Activated T-cell treated with anti-CD3 and anti-CD28 coated beads for 24 hours (primary cell): ENCODE results near the gene GPX6.
"Not testable (repeated sequence)": the region's sequence is repeated elsewhere in the genome, so short reads cannot be mapped to it uniquely, and the experiment has no call there.

Experiments
- DNase-seq: peaks from one replicate; pipeline ENCODE4 v3.0.0-alpha.2; 2020; ENCODE audit warnings: low read depth

GPX6 gene

GRCh38 chr6:28525496-28526039, 10.0 kb upstream of the GPX6 start, which contains the start of gene GPX5:
Gene GPX5, plus strand, starts transcription at chr6:28525881. Its CDS starts 133 bp downstream, at chr6:28526014.
- no peak for DNase-seq

- DNase-seq, result no peak
These were observed 7.6 kb upstream of the GPX6 start for GRCh38 chr6:28523241-28523622.

DNA sequence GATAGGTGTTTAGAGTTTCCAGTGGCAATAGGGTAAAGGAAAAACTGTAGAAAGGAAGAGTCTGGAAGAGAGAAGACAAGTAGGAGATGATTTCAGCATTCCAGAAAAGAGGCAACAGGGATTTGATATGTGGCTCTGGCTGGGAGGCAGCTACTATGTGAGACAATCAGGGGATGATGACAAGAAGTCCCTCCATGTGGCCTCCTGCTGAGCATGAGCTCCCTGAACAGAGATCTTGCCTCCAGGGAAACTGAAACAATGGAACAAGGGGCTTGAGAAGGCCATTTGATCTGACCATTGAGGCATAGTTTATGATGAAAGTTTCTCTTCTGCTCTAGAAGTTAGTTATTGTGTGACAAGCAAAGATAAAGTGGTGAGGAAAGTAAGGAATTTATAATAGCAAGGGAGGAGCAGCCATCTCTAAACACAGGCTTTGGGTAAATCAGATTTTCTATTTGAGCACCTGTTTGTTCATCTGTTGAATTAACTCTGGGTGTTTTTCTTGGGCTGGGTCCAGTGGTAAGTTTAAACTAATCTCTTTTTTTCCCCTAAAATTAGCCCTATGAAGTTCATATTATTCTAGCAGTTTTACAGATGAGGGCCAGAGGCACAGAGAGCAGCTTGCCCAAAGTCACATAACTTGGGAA, 7.1 kb upstream of the GPX6 start:
- DNase-seq, result no peak

- DNase-seq, result no peak
These were observed 2.4 kb upstream of the GPX6 start for GRCh38 chr6:28517964-28518363.

DNA sequence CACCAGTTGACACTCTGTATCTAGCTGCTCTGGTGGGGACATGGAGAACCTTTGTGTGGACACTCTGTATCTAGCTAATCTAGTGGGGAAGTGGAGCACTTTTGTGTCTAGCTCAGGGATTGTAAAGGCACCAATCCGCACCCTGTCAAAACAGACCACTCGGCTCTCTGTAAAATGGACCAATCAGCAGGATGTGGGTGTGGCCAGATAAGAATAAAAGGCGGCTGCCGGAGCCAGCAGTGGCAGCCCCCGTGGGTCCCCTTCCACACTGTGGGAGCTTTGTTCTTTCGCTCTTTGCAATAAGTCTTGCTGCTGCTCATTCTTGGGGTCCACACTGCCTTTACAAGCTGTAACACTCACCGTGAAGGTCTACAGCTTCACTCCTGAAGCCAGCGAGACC, 3.2 kb downstream of the GPX6 start:
- not testable (repeated sequence) for DNase-seq

DNA sequence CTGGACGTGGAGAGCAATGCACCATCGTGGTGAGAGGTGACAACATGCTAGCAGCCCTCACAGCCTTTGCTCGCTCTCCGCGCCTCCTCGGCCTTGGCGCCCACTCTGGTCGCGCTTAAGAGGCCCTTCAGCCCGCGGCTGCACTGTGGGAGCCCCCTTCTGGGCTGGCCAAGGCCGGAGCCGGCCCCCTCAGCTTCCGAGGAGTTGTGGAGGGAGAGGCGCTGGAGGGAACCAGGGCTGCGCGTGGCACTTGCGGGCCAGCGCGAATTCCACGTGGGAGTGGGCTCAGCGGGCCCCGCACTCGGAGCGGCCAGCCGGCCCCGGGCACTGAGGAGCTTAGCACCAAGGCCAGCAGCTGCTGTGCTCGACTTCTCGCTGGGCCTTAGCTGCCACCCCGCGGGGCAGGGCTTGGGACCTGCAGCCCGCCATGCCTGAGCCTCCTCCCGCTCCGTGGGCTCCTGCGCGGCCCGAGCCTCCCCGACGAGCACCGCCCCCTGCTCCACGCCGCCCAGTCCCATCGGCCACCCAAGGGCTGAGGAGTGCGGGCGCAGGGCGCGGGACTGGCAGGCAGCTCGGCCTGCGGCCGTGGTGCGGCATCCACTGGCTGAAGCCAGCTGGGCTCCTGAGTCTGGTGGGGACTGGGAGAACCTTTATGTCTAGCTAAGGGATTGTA, 3.8 kb downstream of the GPX6 start:
- no peak for DNase-seq

GRCh38 chr6:28506807-28507475, 8.7 kb downstream of the GPX6 start:
- DNase-seq, result no peak

- DNase-seq, result no peak
These were observed 9.9 kb downstream of the GPX6 start for GRCh38 chr6:28505733-28506132.

- DNase-seq, result not testable (repeated sequence)
These were observed 12.8 kb downstream of the GPX6 start for GRCh38 chr6:28502709-28503305.

- DNase-seq, result not testable (repeated sequence)
These were observed 13.5 kb downstream of the GPX6 start for GRCh38 chr6:28502136-28502535.

GRCh38 chr6:28501259-28501658, 14.3 kb downstream of the GPX6 start:
- no peak for DNase-seq

GRCh38 chr6:28497893-28498292, 17.7 kb downstream of the GPX6 start:
- DNase-seq, result no peak

DNA sequence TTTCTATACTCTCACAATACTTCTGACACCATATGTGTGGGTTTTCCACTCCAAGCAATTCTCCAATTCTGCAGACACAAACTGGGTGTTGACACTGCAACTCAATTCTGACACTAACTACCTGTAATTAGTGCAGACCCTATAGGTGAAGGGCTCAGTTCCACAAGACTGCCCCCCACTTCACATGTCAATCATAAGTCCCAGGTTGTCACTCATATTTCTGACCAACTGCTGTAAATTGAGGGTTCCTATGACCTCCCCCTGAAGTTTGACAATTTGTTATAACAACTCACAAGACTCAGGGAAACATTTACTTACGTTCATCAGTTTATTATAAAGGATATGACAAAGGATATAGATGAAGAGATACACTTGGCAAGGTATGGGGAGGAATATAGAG, 18.3 kb downstream of the GPX6 start:
- no peak for DNase-seq

- DNase-seq, result no peak
These were observed 19.4 kb downstream of the GPX6 start for GRCh38 chr6:28496099-28496779.

- DNase-seq, result no peak
These were observed 23.6 kb downstream of the GPX6 start for GRCh38 chr6:28491984-28492317.

DNA sequence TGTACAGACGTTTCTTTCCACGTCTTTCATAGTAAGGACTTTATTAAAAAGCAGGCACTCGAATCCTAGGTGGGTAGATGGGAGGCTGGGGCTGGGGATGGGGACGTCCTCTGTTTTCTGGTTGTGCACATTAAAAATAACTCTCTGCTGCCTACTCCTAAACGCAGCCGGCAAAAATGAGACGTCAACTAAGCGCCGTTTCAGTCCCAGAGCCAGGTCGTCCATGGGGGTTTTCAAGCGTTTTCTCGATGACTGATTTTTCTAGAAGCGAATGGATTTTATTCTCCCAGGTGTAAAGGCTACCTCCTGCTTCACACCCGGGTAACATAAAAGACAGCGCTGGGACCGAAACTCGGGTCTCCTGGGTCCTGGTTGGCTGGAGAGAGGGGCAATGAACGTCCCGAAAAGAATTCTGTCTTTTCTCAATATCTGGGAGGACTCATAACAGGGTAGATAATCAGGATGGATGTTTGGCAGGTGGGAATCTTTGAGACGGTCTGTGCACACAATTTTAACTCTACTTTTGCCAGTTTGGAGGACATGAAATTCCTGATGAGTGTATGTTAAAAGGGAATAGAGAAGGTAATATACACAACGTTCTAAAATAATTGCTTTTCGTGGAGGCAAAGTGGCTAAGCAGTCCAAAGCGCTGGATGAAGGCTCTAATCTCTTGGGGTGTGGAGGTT, 25.2 kb downstream of the GPX6 start:
- DNase-seq, result no peak

DNA sequence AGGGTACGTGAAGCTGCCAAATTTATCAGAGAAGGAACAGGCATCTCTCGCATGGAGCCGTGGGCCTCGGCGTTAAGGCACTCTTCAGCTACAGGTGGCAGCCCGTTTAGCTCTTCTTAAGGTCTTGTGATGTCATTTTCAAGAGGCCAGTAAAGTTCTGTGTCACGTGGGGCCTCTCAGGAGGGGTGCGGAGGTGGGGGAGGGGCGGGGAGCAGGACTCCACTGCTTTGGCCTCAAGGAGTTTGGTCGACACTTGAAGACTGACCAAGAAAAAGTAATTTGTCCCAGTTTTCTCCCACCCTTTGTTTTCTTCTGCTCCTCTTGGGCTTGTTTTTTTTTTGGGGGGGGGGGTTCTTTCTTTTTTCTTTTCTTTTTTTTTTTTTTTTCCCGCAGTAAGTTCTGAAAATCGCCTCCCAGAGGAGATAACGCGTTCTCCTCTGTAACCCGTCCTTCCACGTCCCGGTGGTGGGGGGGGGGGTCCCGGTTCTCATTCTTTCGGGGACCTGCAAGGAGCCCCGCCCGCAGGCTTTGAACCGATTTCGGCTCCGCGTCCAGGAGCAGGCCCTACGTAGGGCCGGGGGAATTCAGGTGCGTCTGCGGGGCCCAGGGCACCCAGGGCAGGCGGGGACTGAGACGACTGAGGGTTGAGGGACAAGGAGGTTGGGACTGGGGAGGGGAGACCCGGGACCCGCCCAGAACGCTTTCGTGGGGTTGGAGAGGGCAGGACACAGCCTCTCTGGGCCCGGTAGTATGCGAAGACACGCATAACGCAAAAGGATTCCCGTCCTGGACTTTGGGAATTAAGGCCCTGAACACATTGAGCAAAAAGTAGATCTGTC, 26.0 kb downstream of the GPX6 start:
- peak; percentile 13 for DNase-seq

GRCh38 chr6:28488916-28489365, 26.7 kb downstream of the GPX6 start:
- peak; percentile 36 for DNase-seq

GRCh38 chr6:28486988-28487742, 28.4 kb downstream of the GPX6 start:
- DNase-seq, result no peak

GRCh38 chr6:28486533-28486932, 29.1 kb downstream of the GPX6 start:
- DNase-seq, result no peak
